ENCODE data around the gene ALOX12. TPM values are rescaled to one million over a fixed set of nuclear protein-coding genes. Genes with fewer than 3 reads are reported as not detected.
"Not testable (repeated sequence)": the region's sequence is repeated elsewhere in the genome, so short reads cannot be mapped to it uniquely, and the experiment has no call there.

The ALOX12 gene
- total RNA-seq, 2 donors from 2014 or later, result not detected

DNA sequence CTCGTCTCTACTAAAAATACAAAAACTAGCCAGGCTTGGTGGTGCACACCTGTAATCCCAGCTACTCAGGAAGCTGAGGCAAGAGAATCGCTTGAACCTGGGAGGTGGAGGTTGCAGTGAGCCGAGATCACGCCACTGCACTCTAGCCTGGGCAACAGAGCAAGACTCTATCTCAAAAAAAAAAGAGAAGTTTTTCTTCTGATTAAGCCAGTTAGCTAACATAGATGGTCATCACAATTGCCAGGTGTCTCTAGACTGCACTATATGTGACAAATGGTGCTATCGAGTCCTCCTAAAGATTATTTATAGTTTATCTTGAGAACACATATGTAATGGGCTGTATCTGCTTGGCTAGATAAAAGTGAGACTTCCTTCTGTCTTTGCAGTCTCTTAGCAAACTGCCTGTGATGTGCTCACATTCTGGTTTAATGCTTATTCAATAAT, 2.2 kb upstream of the ALOX12 start:
- not testable (repeated sequence) for H3K9me3 Mint-ChIP-seq; H3K27me3 Mint-ChIP-seq; ATAC-seq (replicated peaks); H3K4me3 Mint-ChIP-seq; H3K4me1 Mint-ChIP-seq; H3K27ac Mint-ChIP-seq
- H3K36me3 Mint-ChIP-seq (ENCODE audit: low read depth), result peaks cover 26% of the 10 kb centered on the region

GRCh38 chr17:6994118-6994598, 1.7 kb upstream of the ALOX12 start:
- Mint-ChIP-seq H3K4me3 (no peak overlapping the region), H3K27me3 (no peaks in the 10 kb centered on the region), H3K9me3 (no peaks in the 10 kb centered on the region), H3K36me3 (ENCODE audit: low read depth) (peaks cover 31% of the 10 kb centered on the region), H3K4me1 (peaks cover 5% of the 10 kb centered on the region), H3K27ac (no peak overlapping the region)
- ATAC-seq (replicated peaks), result no peak

DNA sequence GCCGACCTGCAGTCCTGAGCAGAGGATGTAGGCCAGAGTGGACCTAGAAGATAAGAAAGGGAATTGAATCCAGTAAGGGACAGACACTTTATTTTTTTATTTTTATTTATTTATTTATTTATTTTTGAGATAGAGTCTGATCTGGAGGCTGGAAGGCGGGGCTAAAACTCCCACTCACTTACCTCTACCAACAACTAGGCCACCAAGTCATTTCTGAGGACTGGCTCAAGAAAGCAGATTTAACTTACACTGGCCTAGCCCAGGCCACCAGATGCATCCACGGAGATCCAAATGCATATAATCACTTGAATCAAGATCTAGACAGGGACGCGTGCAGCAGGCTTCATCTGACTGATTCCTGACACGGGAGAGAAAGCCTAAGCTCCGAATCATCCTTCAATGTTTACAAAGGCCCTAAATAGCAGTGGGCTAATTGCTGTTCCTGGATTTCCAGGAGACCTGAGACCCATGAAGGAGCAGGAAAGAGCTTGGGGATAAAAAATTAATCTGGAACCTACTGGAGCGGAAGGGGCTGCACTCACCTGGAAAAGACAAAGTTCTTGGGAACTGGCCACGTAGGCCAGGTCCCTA, 1.1 kb upstream of the ALOX12 start:
- ATAC-seq (replicated peaks), result no peak
- H3K36me3 Mint-ChIP-seq (ENCODE audit: low read depth), result peaks cover 37% of the 10 kb centered on the region
- no peak overlapping the region for H3K4me3 Mint-ChIP-seq

DNA sequence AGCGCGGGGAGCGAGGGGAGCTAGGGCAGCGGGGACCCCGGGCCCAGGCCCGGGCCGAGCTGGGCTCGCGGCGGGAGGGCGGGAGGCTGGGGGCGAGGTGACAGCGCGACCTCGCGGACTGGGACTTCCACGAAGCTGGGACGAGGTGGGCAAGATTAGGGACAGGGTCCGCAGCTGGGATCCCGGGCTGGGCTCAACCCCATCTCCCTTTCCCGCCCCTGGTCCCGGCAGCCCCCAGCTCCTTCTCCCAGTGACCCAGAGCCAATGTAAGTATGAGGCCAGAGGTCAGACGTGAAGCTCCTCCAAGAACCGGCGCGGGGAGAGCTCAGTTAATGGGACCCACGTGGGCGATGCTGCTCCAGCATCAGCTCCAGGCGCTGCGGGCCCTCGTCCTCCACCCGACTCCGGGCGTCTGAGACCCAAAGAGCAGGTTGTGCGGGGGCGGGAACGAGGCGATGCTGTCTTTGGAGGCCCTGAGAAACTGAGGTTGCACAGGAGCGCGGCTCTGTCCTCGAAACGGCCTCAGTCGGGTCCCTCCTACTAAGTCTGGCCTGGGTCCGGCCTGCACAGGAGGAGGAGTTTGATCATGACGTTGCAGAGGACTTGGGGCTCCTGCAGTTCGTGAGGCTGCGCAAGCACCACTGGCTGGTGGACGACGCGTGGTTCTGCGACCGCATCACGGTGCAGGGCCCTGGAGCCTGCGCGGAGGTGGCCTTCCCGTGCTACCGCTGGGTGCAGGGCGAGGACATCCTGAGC, 585 bp downstream of the ALOX12 start:
- H3K27me3 Mint-ChIP-seq, result no peaks in the 10 kb centered on the region
- no peak overlapping the region for H3K27ac Mint-ChIP-seq
- ATAC-seq (replicated peaks), result no peak
- H3K9me3 Mint-ChIP-seq, result no peaks in the 10 kb centered on the region
- no peak overlapping the region for H3K4me3 Mint-ChIP-seq
- H3K36me3 Mint-ChIP-seq (ENCODE audit: low read depth), result peaks cover 54% of the 10 kb centered on the region
- peaks cover 10% of the 10 kb centered on the region for H3K4me1 Mint-ChIP-seq

More for the DNA sequence above, 1.1 kb upstream of the ALOX12 start:
- H3K9me3 Mint-ChIP-seq, result no peaks in the 10 kb centered on the region
- no peak overlapping the region for H3K27ac Mint-ChIP-seq
- peaks cover 10% of the 10 kb centered on the region for H3K4me1 Mint-ChIP-seq
- H3K27me3 Mint-ChIP-seq, result no peaks in the 10 kb centered on the region

DNA sequence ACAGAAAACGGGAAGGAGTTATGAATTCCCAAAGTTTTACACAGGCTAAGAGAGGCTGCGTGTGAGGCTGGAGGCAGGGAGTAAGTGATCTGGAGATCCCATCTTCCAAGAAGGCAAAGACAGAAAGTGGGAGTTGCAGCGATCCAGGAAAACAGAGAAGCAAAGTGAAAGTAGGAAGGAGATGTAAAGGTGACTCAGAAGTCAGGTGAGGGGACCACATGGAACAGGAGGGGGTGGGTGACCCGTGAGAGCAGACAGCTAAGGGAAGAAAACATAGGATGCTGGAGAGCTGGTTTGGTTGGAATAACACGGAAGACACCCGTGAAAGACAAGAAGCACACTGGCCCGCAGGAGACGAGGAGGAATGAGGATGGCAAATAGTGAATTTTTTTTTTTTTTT, 1.3 kb downstream of the ALOX12 start:
- no peak overlapping the region for H3K4me3 Mint-ChIP-seq
- no peak for ATAC-seq (replicated peaks)
- no peaks in the 10 kb centered on the region for H3K9me3 Mint-ChIP-seq
- H3K36me3 Mint-ChIP-seq (ENCODE audit: low read depth), result peaks cover 61% of the 10 kb centered on the region
- H3K27me3 Mint-ChIP-seq, result no peaks in the 10 kb centered on the region
- peaks cover 10% of the 10 kb centered on the region for H3K4me1 Mint-ChIP-seq
- H3K27ac Mint-ChIP-seq, result no peak overlapping the region

GRCh38 chr17:6998855-6999508, 3.1 kb downstream of the ALOX12 start:
- H3K4me3 Mint-ChIP-seq, result no peak overlapping the region
- H3K9me3 Mint-ChIP-seq, result no peaks in the 10 kb centered on the region
- ATAC-seq (replicated peaks), result no peak
- no peaks in the 10 kb centered on the region for H3K27me3 Mint-ChIP-seq
- peak overlapping the region; percentile 59 for H3K27ac Mint-ChIP-seq
- H3K4me1 Mint-ChIP-seq, result peaks cover 10% of the 10 kb centered on the region
- peaks cover 72% of the 10 kb centered on the region for H3K36me3 Mint-ChIP-seq (ENCODE audit: low read depth)

- no peak overlapping the region for H3K4me3 Mint-ChIP-seq
- no peaks in the 10 kb centered on the region for H3K9me3 Mint-ChIP-seq
- peaks cover 82% of the 10 kb centered on the region for H3K36me3 Mint-ChIP-seq (ENCODE audit: low read depth)
- ATAC-seq (replicated peaks), result no peak
- peaks cover 17% of the 10 kb centered on the region for H3K4me1 Mint-ChIP-seq
- H3K27ac Mint-ChIP-seq, result peak overlapping the region; percentile 5
- no peaks in the 10 kb centered on the region for H3K27me3 Mint-ChIP-seq
Measured at GRCh38 chr17:7001318-7001961, 5.6 kb downstream of the ALOX12 start.

DNA sequence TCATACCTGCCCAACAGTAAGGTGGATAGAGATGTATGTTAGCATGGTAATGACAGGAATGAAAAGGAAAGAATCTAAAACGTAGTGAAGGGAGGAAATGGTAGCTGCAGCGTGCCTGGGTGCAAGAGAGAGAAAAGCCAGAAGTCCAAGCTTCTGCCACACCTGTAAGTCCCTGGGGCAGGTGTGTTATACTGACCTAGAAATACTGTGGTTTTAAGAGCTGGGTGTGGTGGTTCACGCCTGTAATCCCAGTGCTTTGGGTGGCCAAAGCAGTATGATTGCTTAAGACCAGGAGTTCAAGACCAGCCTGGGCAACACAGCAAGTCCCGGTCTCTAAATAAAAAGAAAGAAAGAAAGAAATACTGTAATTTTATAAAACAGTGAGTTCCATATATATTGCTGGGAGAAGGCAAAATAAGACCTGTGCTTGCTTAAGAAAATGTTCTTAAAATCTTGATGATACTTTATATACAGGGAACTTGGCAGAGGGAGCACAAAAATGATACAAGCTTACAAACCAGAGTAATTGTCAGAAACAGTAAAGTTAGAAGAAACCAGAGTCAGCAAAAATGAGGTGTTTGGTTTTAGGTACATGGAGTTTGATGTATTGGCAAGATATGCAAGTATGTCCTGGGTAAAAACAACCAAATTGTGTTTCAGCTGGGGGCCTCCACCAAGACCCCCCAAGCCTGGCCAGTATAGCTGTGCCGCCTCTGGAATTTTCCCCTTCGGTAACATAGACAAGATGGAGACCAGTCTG, 6.6 kb downstream of the ALOX12 start:
- peaks cover 82% of the 10 kb centered on the region for H3K36me3 Mint-ChIP-seq (ENCODE audit: low read depth)
- no peaks in the 10 kb centered on the region for H3K9me3 Mint-ChIP-seq
- H3K27ac Mint-ChIP-seq, result no peak overlapping the region
- H3K4me1 Mint-ChIP-seq, result peaks cover 18% of the 10 kb centered on the region
- no peak for ATAC-seq (replicated peaks)
- H3K4me3 Mint-ChIP-seq, result no peak overlapping the region
- H3K27me3 Mint-ChIP-seq, result no peaks in the 10 kb centered on the region

DNA sequence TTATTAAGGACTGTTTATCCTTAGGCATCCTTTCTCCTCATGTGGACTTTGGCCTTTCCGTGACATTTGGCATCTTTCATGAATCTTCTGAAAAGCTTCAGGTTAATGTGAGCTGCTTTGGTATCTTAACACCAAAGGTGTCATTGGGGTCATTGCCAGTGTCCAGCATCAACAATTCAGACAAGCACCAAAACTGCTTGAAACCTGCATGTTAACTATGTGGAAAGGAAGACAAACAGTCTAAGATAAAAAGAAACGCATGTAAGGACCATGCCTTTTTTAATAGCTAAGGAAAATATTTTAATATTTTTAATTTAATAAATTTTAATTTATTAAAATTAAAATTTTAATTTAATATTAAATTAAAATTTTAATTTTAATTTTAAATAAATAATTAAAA, 7.9 kb downstream of the ALOX12 start:
- Mint-ChIP-seq H3K36me3 (ENCODE audit: low read depth) (peaks cover 79% of the 10 kb centered on the region), H3K27me3 (no peaks in the 10 kb centered on the region), H3K27ac (no peak overlapping the region), H3K9me3 (no peaks in the 10 kb centered on the region), H3K4me3 (no peak overlapping the region), H3K4me1 (peaks cover 18% of the 10 kb centered on the region)
- ATAC-seq (replicated peaks), result no peak

GRCh38 chr17:7004398-7005253, 8.8 kb downstream of the ALOX12 start:
- H3K27ac Mint-ChIP-seq, result peak overlapping the region; percentile 1
- peaks cover 78% of the 10 kb centered on the region for H3K36me3 Mint-ChIP-seq (ENCODE audit: low read depth)
- peaks cover 18% of the 10 kb centered on the region for H3K4me1 Mint-ChIP-seq

DNA sequence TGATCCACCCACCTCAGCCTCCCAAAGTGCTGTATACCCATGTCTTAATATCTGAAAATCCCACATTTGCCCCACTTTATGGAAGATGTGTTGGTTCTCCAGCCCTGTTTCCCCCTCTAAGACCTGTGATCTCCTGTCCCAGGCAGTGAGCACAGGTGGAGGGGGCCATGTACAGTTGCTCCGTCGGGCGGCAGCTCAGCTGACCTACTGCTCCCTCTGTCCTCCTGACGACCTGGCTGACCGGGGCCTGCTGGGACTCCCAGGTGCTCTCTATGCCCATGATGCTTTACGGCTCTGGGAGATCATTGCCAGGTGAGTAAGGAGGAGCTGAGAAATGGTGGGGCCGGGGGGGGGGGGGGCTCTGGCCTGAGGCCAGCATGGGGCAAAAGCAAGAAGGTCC, 9.9 kb downstream of the ALOX12 start:
- Mint-ChIP-seq H3K9me3 (no peaks in the 10 kb centered on the region), H3K4me3 (no peak overlapping the region), H3K4me1 (peaks cover 26% of the 10 kb centered on the region), H3K27me3 (no peaks in the 10 kb centered on the region), H3K27ac (no peak overlapping the region), H3K36me3 (ENCODE audit: low read depth) (peaks cover 77% of the 10 kb centered on the region)
- ATAC-seq (replicated peaks), result no peak

More at GRCh38 chr17:7004398-7005253, 8.8 kb downstream of the ALOX12 start:
- H3K9me3 Mint-ChIP-seq, result no peaks in the 10 kb centered on the region
- ATAC-seq (replicated peaks), result peak; percentile 99
- H3K4me3 Mint-ChIP-seq, result no peak overlapping the region
- H3K27me3 Mint-ChIP-seq, result no peaks in the 10 kb centered on the region

DNA sequence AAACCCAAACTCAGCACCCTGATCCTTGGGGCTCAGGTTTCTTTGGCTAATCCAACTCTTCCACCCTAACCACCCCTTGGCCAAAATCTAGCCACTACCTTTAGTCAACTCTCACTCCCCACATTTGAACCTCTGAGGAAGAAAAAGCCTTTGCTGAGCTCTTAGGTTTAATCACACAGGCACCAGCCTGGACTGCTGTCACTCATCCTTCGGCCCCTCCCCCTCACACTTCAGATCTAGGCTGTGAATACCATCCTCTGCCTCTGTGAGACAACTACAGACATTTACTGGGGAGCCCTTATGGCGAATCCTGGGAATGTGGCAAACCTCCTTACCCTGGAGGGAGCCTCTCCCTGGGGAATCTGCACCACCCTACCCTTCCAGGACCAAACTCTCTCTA, 11.3 kb downstream of the ALOX12 start:
- peaks cover 31% of the 10 kb centered on the region for H3K4me1 Mint-ChIP-seq
- peak overlapping the region; percentile 76 for H3K27ac Mint-ChIP-seq
- no peaks in the 10 kb centered on the region for H3K9me3 Mint-ChIP-seq
- peaks cover 70% of the 10 kb centered on the region for H3K36me3 Mint-ChIP-seq (ENCODE audit: low read depth)
- no peaks in the 10 kb centered on the region for H3K27me3 Mint-ChIP-seq
- no peak overlapping the region for H3K4me3 Mint-ChIP-seq
- ATAC-seq (replicated peaks), result no peak

GRCh38 chr17:7010523-7010922, 14.7 kb downstream of the ALOX12 start:
- H3K4me1 Mint-ChIP-seq, result peaks cover 24% of the 10 kb centered on the region
- peaks cover 78% of the 10 kb centered on the region for H3K36me3 Mint-ChIP-seq (ENCODE audit: low read depth)
- H3K9me3 Mint-ChIP-seq, result no peaks in the 10 kb centered on the region
- ATAC-seq (replicated peaks), result no peak
- no peak overlapping the region for H3K27ac Mint-ChIP-seq
- no peaks in the 10 kb centered on the region for H3K27me3 Mint-ChIP-seq
- H3K4me3 Mint-ChIP-seq, result peak overlapping the region; percentile 99

Data from activated T-helper 17 cell treated with anti-CD3 and anti-CD28 coated beads, Interleukin-2, amount 50 U/mL, for 72 hours (primary cell).